Activated naive CD8-positive, alpha-beta T cell treated with anti-CD3 and anti-CD28 coated beads, Interleukin-2, amount 50 U/mL, for 24 hours (primary cell): ENCODE data around the gene GYG2.
"Not testable (repeated sequence)": the region's sequence is repeated elsewhere in the genome, so short reads cannot be mapped to it uniquely, and the experiment has no call there.

ENCODE experiments used
- ATAC-seq: fragments of 150-1000 bp; cut with Tn5 transposase; one replicate; pipeline ENCODE4 v1.10.0; 2021
- DNase-seq: peaks from one replicate; pipeline ENCODE4 v3.0.0; 2021
- H3K27ac Mint-ChIP-seq: one replicate; pipeline ENCODE4 v1.8.0; 2021; ENCODE audit warnings: mild to moderate bottlenecking, mixed read lengths
- H3K27me3 Mint-ChIP-seq: one replicate; pipeline ENCODE4 v1.8.0; 2021; ENCODE audit warnings: mixed read lengths
- H3K36me3 Mint-ChIP-seq: one replicate; pipeline ENCODE4 v1.8.0; 2021; ENCODE audit warnings: low read depth, mixed read lengths
- H3K4me1 Mint-ChIP-seq: one replicate; pipeline ENCODE4 v1.8.0; 2021; ENCODE audit warnings: mixed read lengths
- H3K4me3 Mint-ChIP-seq: one replicate; pipeline ENCODE4 v1.8.0; 2021; ENCODE audit warnings: mild to moderate bottlenecking, moderate library complexity, mixed read lengths
- H3K9me3 Mint-ChIP-seq: one replicate; pipeline ENCODE4 v1.8.0; 2021; ENCODE audit warnings: mixed read lengths

The GYG2 gene

GRCh38 chrX:2828344-2828958, at the start of gene GYG2:
TSS of gene GYG2 (plus strand) at chrX:2828930. CDS start at chrX:2830189, 1,259 bp downstream.
- no peaks in the 10 kb centered on the region for H3K9me3 Mint-ChIP-seq
- no peak within 1 kb of the TSS for H3K27ac Mint-ChIP-seq
- H3K36me3 Mint-ChIP-seq = no peaks in the 10 kb centered on the region
- DNase-seq (no peak), ATAC-seq (no peak)
- H3K4me3 Mint-ChIP-seq = no peak within 1 kb of the TSS
- H3K27me3 Mint-ChIP-seq = peaks cover 10% of the 10 kb centered on the region
- H3K4me1 Mint-ChIP-seq = no peaks in the 10 kb centered on the region

GRCh38 chrX:2780472-2781225, 48.1 kb upstream of the GYG2 start:
- not testable (repeated sequence) for ATAC-seq, H3K27me3 Mint-ChIP-seq

DNA sequence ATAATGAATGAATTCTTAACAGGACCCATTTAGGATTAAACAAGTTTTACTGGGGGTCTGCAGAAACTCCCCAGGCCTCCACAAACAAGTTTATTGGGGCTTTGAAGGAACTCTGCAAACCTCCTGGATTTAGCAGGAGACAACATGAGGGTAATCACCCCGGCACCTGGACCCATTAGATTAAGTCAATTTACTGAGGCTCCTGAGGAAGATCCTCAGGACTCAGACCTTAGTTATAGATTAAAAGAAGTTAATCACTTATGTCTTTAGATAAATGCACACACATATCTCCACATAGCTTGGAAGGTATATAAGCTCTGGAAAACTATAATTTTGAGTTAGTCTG, 47.5 kb upstream of the GYG2 start:
- Mint-ChIP-seq H3K27ac (no peak overlapping the region), H3K27me3 (peaks cover 2% of the 10 kb centered on the region), H3K4me1 (peaks cover 7% of the 10 kb centered on the region), H3K4me3 (no peak overlapping the region), H3K36me3 (no peaks in the 10 kb centered on the region), H3K9me3 (no peaks in the 10 kb centered on the region)
- ATAC-seq (no peak), DNase-seq (no peak)

More at GRCh38 chrX:2780472-2781225, 48.1 kb upstream of the GYG2 start:
- not testable (repeated sequence) for H3K9me3 Mint-ChIP-seq, H3K36me3 Mint-ChIP-seq, H3K27ac Mint-ChIP-seq, H3K4me3 Mint-ChIP-seq, H3K4me1 Mint-ChIP-seq, DNase-seq

DNA sequence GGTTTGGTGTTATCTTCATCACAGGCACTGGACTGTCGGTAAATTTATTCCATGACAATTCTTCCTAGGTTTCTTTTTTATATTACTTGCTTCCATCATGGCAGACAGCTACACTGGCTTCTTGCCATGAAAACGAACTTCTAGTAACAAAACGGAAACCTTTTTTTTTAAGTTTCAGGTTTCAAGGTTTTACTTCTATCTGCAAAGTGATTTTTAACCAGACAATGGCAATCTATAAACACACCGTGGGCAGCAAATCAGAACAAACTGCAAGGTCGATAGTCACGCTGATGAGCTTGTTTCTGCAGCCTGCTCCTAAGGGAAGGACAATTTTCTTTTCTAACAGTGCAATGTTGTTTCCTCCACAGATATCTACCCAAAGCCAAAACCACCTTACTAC, 47.0 kb upstream of the GYG2 start:
- peaks cover 7% of the 10 kb centered on the region for H3K4me1 Mint-ChIP-seq
- H3K4me3 Mint-ChIP-seq = no peak overlapping the region

GRCh38 chrX:2782171-2782570, 46.6 kb upstream of the GYG2 start:
- Mint-ChIP-seq H3K27me3 (peaks cover 2% of the 10 kb centered on the region), H3K4me3 (no peak overlapping the region), H3K4me1 (peaks cover 7% of the 10 kb centered on the region), H3K27ac (no peak overlapping the region), H3K36me3 (no peaks in the 10 kb centered on the region), H3K9me3 (no peaks in the 10 kb centered on the region)
- ATAC-seq = no peak
- no peak for DNase-seq

More for the DNA sequence above, 47.0 kb upstream of the GYG2 start:
- H3K36me3 Mint-ChIP-seq = no peaks in the 10 kb centered on the region
- ATAC-seq (no peak), DNase-seq (no peak)
- no peaks in the 10 kb centered on the region for H3K9me3 Mint-ChIP-seq
- no peak overlapping the region for H3K27ac Mint-ChIP-seq
- peaks cover 2% of the 10 kb centered on the region for H3K27me3 Mint-ChIP-seq

DNA sequence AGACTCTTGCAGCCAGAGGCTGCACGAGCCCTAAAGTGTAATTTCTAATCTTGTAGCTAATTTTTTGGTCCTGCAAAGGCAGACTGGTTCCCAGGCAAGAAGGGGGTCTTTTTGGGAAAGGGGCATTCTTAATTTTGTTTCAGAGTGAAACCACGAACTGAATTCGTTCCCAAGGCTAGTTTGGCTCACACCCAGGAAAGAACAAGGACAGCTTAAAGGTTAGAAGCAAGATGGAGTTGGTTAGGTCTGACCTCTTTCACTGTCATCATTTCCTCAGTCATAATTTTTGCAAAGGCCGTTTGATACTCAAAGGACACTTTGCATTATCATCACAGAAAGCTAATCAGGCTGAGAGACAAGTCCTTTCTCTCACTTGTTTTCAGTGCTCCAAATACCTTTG, 46.0 kb upstream of the GYG2 start:
- Mint-ChIP-seq H3K36me3 (no peaks in the 10 kb centered on the region), H3K27ac (no peak overlapping the region), H3K4me1 (peaks cover 7% of the 10 kb centered on the region), H3K27me3 (peaks cover 2% of the 10 kb centered on the region), H3K4me3 (no peak overlapping the region), H3K9me3 (no peaks in the 10 kb centered on the region)
- DNase-seq (no peak), ATAC-seq (no peak)

DNA sequence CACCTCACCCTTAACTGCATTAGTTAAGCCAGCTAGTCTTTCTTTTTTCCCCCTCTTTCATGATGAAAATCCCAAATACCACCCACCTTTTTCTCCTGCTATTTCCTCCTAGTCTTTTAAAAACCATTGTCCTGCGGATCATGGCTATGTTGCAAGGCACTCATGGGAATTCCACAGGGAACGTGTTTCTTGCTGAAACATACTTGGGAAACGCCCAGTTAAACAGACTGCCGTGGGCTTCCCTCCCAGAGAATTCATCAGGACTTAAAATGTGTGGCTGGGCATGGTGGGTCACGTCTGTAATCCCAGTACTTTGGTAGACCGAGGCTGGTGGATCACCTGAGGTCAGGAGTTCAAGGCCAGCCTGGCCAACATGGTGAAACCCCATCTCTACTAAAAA, 44.7 kb upstream of the GYG2 start:
- Mint-ChIP-seq H3K9me3 (no peaks in the 10 kb centered on the region), H3K27me3 (peaks cover 2% of the 10 kb centered on the region), H3K4me3 (no peak overlapping the region), H3K27ac (no peak overlapping the region), H3K36me3 (no peaks in the 10 kb centered on the region), H3K4me1 (peaks cover 7% of the 10 kb centered on the region)
- DNase-seq = no peak
- no peak for ATAC-seq

DNA sequence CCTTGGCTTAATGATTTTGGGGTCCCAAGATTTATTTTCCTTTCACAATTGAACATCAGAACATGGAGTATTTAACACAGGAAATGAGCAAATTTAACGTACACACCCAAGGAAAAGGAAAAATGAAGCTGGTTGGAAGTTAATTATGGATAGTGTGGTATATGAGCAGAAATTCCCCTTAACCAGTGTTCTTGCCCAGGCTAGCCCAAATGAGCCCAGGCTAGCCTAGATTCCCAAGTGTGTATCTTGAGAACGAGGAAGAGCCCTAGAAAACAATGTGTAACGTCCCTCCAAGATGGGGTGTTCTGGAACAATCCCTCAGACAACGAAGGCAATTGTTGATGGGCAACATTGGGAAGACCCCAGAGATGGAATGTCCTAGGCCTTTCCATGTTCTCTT, 43.2 kb upstream of the GYG2 start:
- peaks cover 2% of the 10 kb centered on the region for H3K27me3 Mint-ChIP-seq
- no peaks in the 10 kb centered on the region for H3K36me3 Mint-ChIP-seq
- ATAC-seq = no peak
- H3K9me3 Mint-ChIP-seq = no peaks in the 10 kb centered on the region
- no peak overlapping the region for H3K4me3 Mint-ChIP-seq
- peaks cover 7% of the 10 kb centered on the region for H3K4me1 Mint-ChIP-seq
- DNase-seq = no peak
- H3K27ac Mint-ChIP-seq = no peak overlapping the region

- ATAC-seq (no peak), DNase-seq (no peak)
- no peaks in the 10 kb centered on the region for H3K27me3 Mint-ChIP-seq
- no peaks in the 10 kb centered on the region for H3K4me1 Mint-ChIP-seq
- H3K4me3 Mint-ChIP-seq = no peak overlapping the region
- H3K36me3 Mint-ChIP-seq = no peaks in the 10 kb centered on the region
- no peak overlapping the region for H3K27ac Mint-ChIP-seq
- no peaks in the 10 kb centered on the region for H3K9me3 Mint-ChIP-seq
Observed at GRCh38 chrX:2788980-2789379, 39.8 kb upstream of the GYG2 start.

GRCh38 chrX:2789569-2789968, 39.2 kb upstream of the GYG2 start:
- Mint-ChIP-seq H3K4me3 (no peak overlapping the region), H3K9me3 (no peaks in the 10 kb centered on the region), H3K36me3 (no peaks in the 10 kb centered on the region), H3K27me3 (no peaks in the 10 kb centered on the region), H3K27ac (no peak overlapping the region), H3K4me1 (no peaks in the 10 kb centered on the region)
- ATAC-seq (no peak), DNase-seq (no peak)

- ATAC-seq = no peak
- Mint-ChIP-seq H3K36me3 (no peaks in the 10 kb centered on the region), H3K27me3 (no peaks in the 10 kb centered on the region), H3K9me3 (no peaks in the 10 kb centered on the region), H3K4me1 (peaks cover 3% of the 10 kb centered on the region), H3K4me3 (no peak overlapping the region), H3K27ac (no peak overlapping the region)
- DNase-seq = no peak
Observed at GRCh38 chrX:2793752-2794151, 35.0 kb upstream of the GYG2 start.

GRCh38 chrX:2794336-2794735, 34.4 kb upstream of the GYG2 start:
- H3K27me3 Mint-ChIP-seq = no peaks in the 10 kb centered on the region
- no peaks in the 10 kb centered on the region for H3K36me3 Mint-ChIP-seq
- no peaks in the 10 kb centered on the region for H3K9me3 Mint-ChIP-seq

GRCh38 chrX:2796808-2797207, 31.9 kb upstream of the GYG2 start:
- DNase-seq, H3K4me1 Mint-ChIP-seq, H3K27ac Mint-ChIP-seq, H3K9me3 Mint-ChIP-seq, H3K27me3 Mint-ChIP-seq, H3K36me3 Mint-ChIP-seq, ATAC-seq: not testable (repeated sequence)
- peak overlapping the region; percentile 21 for H3K4me3 Mint-ChIP-seq

More at GRCh38 chrX:2794336-2794735, 34.4 kb upstream of the GYG2 start:
- no peak overlapping the region for H3K27ac Mint-ChIP-seq
- no peak overlapping the region for H3K4me3 Mint-ChIP-seq
- DNase-seq = no peak
- ATAC-seq = no peak
- H3K4me1 Mint-ChIP-seq = peaks cover 3% of the 10 kb centered on the region

DNA sequence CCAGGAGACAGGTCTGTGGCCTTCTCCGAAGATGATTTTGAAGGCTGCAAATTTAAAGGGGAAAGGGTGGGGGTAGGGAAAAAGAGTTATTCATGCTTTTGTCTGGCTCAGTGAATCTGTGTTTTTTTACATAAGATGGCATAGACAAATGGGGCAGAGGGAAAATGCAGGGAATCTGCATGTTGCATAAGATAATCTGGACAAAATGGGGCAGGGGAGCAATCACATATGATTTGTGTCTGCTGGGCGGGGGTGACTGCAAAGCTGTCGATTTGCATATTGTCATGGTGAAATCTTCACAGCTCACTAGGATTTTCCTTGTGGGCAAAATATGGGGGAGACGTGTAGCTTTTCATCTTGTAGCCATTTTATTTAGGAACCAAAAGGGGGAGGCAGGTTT, 29.4 kb upstream of the GYG2 start:
- H3K9me3 Mint-ChIP-seq = no peaks in the 10 kb centered on the region
- peaks cover 3% of the 10 kb centered on the region for H3K4me1 Mint-ChIP-seq

DNA sequence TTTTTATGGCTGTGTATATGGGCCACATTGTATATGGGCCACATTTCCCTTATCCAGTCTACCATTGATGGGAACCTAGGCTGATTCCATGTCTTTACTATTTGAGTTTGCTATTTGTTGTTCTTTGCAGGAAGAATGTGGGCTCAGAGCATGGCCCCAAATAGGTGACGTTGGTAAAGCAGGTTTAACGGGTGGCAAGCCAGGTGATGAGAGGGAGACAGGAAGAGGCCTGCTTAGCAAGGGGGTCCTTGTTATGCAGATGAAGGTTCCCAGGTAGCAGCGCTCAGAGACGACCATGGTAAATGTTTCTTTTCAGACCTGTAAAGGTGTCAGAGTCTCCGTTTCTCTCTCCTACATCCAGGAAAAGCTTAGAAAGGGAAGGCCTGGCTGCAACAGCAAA, 28.8 kb upstream of the GYG2 start:
- not testable (repeated sequence) for ATAC-seq, H3K27ac Mint-ChIP-seq, H3K4me3 Mint-ChIP-seq, DNase-seq, H3K4me1 Mint-ChIP-seq, H3K27me3 Mint-ChIP-seq, H3K9me3 Mint-ChIP-seq, H3K36me3 Mint-ChIP-seq

More for the DNA sequence above, 29.4 kb upstream of the GYG2 start:
- DNase-seq = no peak
- Mint-ChIP-seq H3K27me3 (no peaks in the 10 kb centered on the region), H3K27ac (no peak overlapping the region), H3K36me3 (no peaks in the 10 kb centered on the region), H3K4me3 (no peak overlapping the region)
- no peak for ATAC-seq
